GM12878 (cell line): Measurements from ENCODE around the gene MAPKAP1. TPM values are rescaled to one million over a fixed set of nuclear protein-coding genes. Genes with fewer than 3 reads are reported as not detected.

Experiments
- ATAC-seq: fragments of 200-7000 bp; cut with Tn5 transposase; 3 replicates; pipeline ENCODE4 v1.9.1; 2020; ENCODE audit warnings: mild to moderate bottlenecking, moderate library complexity
- BruUV-seq: library from RNA; stranded (reverse); fragments of 400-500 nt; replicated peaks from 2 replicates; lab custom pipeline; 2021; lab: Mats Ljungman, UMichigan
- CTCF ChIA-PET: fragments of 300-600 bp; sonication (Branson Sonifier 250); formaldehyde crosslinking; extraction: SDS; loops from one replicate; lab custom pipeline; 2021; ENCODE audit warnings: inconsistent platforms; lab: Yijun Ruan, JAX
- POLR2A ChIA-PET: fragments of 350-600 bp; formaldehyde crosslinking; extraction: SDS; loops from one replicate; lab custom pipeline; 2021; ENCODE audit warnings: inconsistent platforms; lab: Charles Lee
- RAD21 ChIA-PET: fragments of 300-600 bp; sonication (Branson Sonifier 250); formaldehyde crosslinking; loops from one replicate; lab custom pipeline; 2023; ENCODE audit warnings: antibody characterized with exemption; ENCODE audit not compliant: unreplicated experiment; lab: Charles Lee
- SMC1A ChIA-PET: fragments of 300-600 bp; sonication (Branson Sonifier 250); formaldehyde crosslinking; loops from one replicate; lab custom pipeline; 2023; ENCODE audit not compliant: unreplicated experiment, uncharacterized antibody; lab: Charles Lee
- DNase-seq: peaks from one replicate; pipeline ENCODE4 v3.0.0-alpha.2; 2011; ENCODE audit warnings: low read depth, low spot score
- FAIRE-seq: peaks from 3 replicates; lab custom pipeline; 2011; peaks lifted over from hg19 to GRCh38; lab: Jason Lieb, UNC
- H2AFZ ChIP-seq: 2 replicates; pipeline ENCODE4 v1.6.0; 2011; ENCODE audit warnings: low read depth, low read length, control low read depth; ENCODE audit not compliant: control insufficient read depth
- H3K27ac ChIP-seq: 2 replicates; pipeline ENCODE4 v1.5.1; 2011; ENCODE audit warnings: control low read depth; ENCODE audit not compliant: control insufficient read depth, insufficient read depth
- H3K27me3 ChIP-seq, 2 experiments: replicated peaks in 1 of 2; 2 replicates each; pipeline versions ENCODE4 v1.6.0 to v1.6.1; 2011; ENCODE audit warnings: low read length in 1 of 2; ENCODE audit not compliant: control insufficient read depth in 2 of 2, insufficient read depth in 2 of 2
- H3K36me3 ChIP-seq, 2 experiments: 2 replicates each; pipeline ENCODE4 v1.5.1; 2011; ENCODE audit warnings: low read length in 1 of 2; ENCODE audit not compliant: control insufficient read depth in 2 of 2, insufficient read depth in 2 of 2
- H3K4me1 ChIP-seq: 2 replicates; pipeline ENCODE4 v1.6.1; 2011; ENCODE audit warnings: mild to moderate bottlenecking, low read length, moderate library complexity, mixed read lengths; ENCODE audit not compliant: control insufficient read depth, insufficient read depth
- H3K4me2 ChIP-seq: 2 replicates; pipeline ENCODE4 v1.6.0; 2011; ENCODE audit warnings: control low read depth; ENCODE audit not compliant: control insufficient read depth, insufficient read depth
- H3K4me3 ChIP-seq: fragments of 200-600 bp; sonication (generic); 2 replicates; pipeline ENCODE4 v1.5.1; 2016
- H3K79me2 ChIP-seq: 2 replicates; pipeline ENCODE4 v1.6.0; 2011; ENCODE audit warnings: low read length; ENCODE audit not compliant: control insufficient read depth, insufficient read depth
- H3K9ac ChIP-seq: 2 replicates; pipeline ENCODE4 v1.8.0; 2011; ENCODE audit warnings: low read length, control low read depth, mixed read lengths; ENCODE audit not compliant: control insufficient read depth, insufficient read depth
- H3K9me3 ChIP-seq: replicated peaks from 3 replicates; pipeline ENCODE4 v1.5.1; 2011; ENCODE audit warnings: mild to moderate bottlenecking, low read length; ENCODE audit not compliant: control insufficient read depth, insufficient read depth
- H4K20me1 ChIP-seq: 2 replicates; pipeline ENCODE4 v1.6.0; 2011; ENCODE audit not compliant: control insufficient read depth, insufficient read depth
- ATF7 ChIP-seq: fragments of 450-650 bp; IDR thresholded peaks from 2 replicates; pipeline ENCODE4 v1.6.1; 2016; ENCODE audit warnings: low read depth, mild to moderate bottlenecking
- CHD4 ChIP-seq: fragments of 200-600 bp; sonication (generic); IDR thresholded peaks from 2 replicates; pipeline ENCODE4 v1.6.1; 2016; ENCODE audit warnings: mild to moderate bottlenecking
- HDAC2 ChIP-seq: fragments of 200-600 bp; sonication (generic); IDR thresholded peaks from 2 replicates; pipeline ENCODE4 v1.6.1; 2017
- NR2C2 ChIP-seq: IDR thresholded peaks from 2 replicates; pipeline ENCODE4 v1.6.1; 2011; ENCODE audit warnings: borderline replicate concordance, low read depth; ENCODE audit not compliant: control insufficient read depth, insufficient read length
- NRF1 ChIP-seq: conservative IDR thresholded peaks from 2 replicates; pipeline ENCODE4 v1.6.1; 2011; ENCODE audit warnings: mild to moderate bottlenecking, low read depth, low read length, improper control_type of control experiment
- RUNX3 ChIP-seq: IDR thresholded peaks from 2 replicates; pipeline ENCODE4 v1.6.1; 2012; ENCODE audit warnings: low read length, inconsistent platforms
- SMARCA5 ChIP-seq: fragments of 450-650 bp; IDR thresholded peaks from 2 replicates; pipeline ENCODE4 v1.6.1; 2017; ENCODE audit warnings: mild to moderate bottlenecking
- ZNF622 ChIP-seq: fragments of 450-650 bp; IDR thresholded peaks from 2 replicates; pipeline ENCODE4 v1.6.1; 2017; ENCODE audit warnings: mild to moderate bottlenecking, inconsistent platforms
- ZSCAN29 ChIP-seq: fragments of 450-650 bp; IDR thresholded peaks from 2 replicates; pipeline ENCODE4 v1.6.1; 2017; ENCODE audit warnings: mild to moderate bottlenecking, moderate library complexity
- WGBS: methylation state at CpG from one replicate; pipeline ENCODE4 v1.1.6; 2016; ENCODE audit warnings: low lambda C conversion rate; ENCODE audit not compliant: insufficient replicate concordance, insufficient coverage; ENCODE audit errors: missing lambda C conversion rate; 5-methylcytosine and 5-hydroxymethylcytosine counted together
- in situ Hi-C: fragments of 300-500 bp; cut with MboI; formaldehyde crosslinking; loops from 9 replicates; pipeline ENCODE4 v1.14.3; 2018; ENCODE audit warnings: mixed read lengths
- intact Hi-C: fragments of 100-400 bp; cut with micrococcal nuclease; formaldehyde crosslinking; loops from one replicate; pipeline ENCODE4 v1.14.2; 2022; ENCODE audit not compliant: unreplicated experiment
- polyA plus RNA-seq, 11 experiments: library from polyadenylated mRNA; depleted of rRNA in 4 of 11; unstranded in 6 of 11; stranded (reverse) in 5 of 11; fragments of >200 nt; fragmentation: Nextera tagmentation in 4 of 11; fragmentation: Illumina TruSeq in 1 of 11; extraction: Ambion mirVana in 4 of 11; extraction: Trizol in 1 of 11; gene quantifications; 1 replicate in 1 of 11; 2 replicates in 10 of 11; pipeline versions ENCODE4 v1.2.1 to v1.2.3, GENCODE V29; 2011 to 2016; ENCODE audit warnings: inconsistent platforms in 2 of 11, missing spikeins in 2 of 11, low read depth in 1 of 11
- total RNA-seq, 4 experiments: library from RNA; depleted of rRNA in 3 of 4; stranded (reverse); fragments of >200 nt in 3 of 4; fragmentation: Illumina TruSeq in 1 of 4; extraction: Trizol in 1 of 4; gene quantifications; 2 replicates each; pipeline versions ENCODE4 v1.2.1 to v1.2.3, GENCODE V29; 2013 to 2021
- TF ChIP-seq, protein P1 (sequence below): fragments of 450-650 bp; IDR thresholded peaks from 2 replicates; pipeline ENCODE4 v1.6.1; 2018; ENCODE audit warnings: borderline replicate concordance, mild to moderate bottlenecking; ENCODE audit not compliant: partially characterized antibody
- TF ChIP-seq, protein P2 (sequence below): IDR thresholded peaks from 2 replicates; pipeline ENCODE4 v1.6.1; 2012; ENCODE audit warnings: low read length, inconsistent platforms
- TF ChIP-seq, protein P3 (sequence below): IDR thresholded peaks from 2 replicates; pipeline ENCODE4 v1.6.1; 2011; ENCODE audit warnings: low read depth, mild to moderate bottlenecking, low read length, moderate library complexity, borderline replicate concordance; ENCODE audit errors: extremely low read depth
- TF ChIP-seq, protein P4 (sequence below): fragments of 450-650 bp; conservative IDR thresholded peaks from 2 replicates; pipeline ENCODE4 v1.6.1; 2017; ENCODE audit warnings: mild to moderate bottlenecking, moderate library complexity

Gene MAPKAP1
- total and polyA plus RNA-seq, 10 of the 15 experiments (the other 5 are each of a cell fraction or from before 2014, with no cell fraction given): 5.1 to 188 (median 105) TPM

DNA sequence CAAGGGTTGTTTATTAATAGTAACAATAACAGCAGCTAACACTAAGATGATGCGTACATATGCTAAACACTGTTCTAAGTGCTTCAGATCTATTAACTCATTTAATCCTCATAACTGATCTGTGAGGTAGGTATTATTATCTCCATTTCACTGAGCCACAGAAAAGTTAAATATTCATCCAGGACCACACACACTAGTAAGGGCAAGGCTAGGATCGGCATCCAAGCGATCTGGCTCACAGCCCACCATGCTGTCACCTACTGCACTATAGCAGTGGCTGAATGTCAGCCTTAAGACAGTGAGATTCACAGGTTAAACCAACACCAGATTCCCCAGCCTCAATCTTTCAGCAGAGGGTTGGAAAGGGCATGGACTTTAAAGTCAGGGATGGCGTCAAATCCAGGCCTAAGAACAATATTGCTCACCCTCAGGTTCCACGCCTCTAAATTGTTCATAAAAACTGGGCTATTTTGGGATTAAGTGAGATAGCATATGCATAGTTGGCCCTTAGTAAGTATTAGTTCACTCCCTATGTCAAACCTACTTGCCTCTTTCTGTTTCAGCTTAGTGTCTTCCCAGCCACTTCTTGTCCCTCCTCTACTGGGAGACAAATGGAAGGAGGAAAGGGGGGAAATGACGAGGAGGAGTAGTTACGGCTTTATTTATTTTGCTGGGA is 150.8 kb downstream of the MAPKAP1 start:
- ChIA-PET SMC1A (interaction anchor here (1.3 to 7.4 kb wide), 2 partner anchors 14 to 74 kb away, joined by 3 to 93 read pairs; no protein-coding TSS in a partner anchor), CTCF (interaction anchor here (3.4 kb wide), 1 partner anchor 75 kb away, joined by 60 read pairs; no protein-coding TSS in a partner anchor), RAD21 (interaction anchor here (1.5 kb wide), 1 partner anchor 24 kb away, joined by 4 read pairs; no protein-coding TSS in a partner anchor), POLR2A (interaction anchor here (0.5 kb wide), 1 partner anchor 332 kb away, joined by 3 read pairs; no protein-coding TSS in a partner anchor)
- TF ChIP-seq, protein P1, sequence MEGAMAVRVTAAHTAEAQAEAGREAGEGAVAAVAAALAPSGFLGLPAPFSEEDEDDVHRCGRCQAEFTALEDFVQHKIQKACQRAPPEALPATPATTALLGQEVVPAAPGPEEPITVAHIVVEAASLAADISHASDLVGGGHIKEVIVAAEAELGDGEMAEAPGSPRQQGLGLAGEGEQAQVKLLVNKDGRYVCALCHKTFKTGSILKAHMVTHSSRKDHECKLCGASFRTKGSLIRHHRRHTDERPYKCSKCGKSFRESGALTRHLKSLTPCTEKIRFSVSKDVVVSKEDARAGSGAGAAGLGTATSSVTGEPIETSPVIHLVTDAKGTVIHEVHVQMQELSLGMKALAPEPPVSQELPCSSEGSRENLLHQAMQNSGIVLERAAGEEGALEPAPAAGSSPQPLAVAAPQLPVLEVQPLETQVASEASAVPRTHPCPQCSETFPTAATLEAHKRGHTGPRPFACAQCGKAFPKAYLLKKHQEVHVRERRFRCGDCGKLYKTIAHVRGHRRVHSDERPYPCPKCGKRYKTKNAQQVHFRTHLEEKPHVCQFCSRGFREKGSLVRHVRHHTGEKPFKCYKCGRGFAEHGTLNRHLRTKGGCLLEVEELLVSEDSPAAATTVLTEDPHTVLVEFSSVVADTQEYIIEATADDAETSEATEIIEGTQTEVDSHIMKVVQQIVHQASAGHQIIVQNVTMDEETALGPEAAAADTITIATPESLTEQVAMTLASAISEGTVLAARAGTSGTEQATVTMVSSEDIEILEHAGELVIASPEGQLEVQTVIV: no peak
- no peak for TF ChIP-seq CHD4
- TF ChIP-seq, protein P2, sequence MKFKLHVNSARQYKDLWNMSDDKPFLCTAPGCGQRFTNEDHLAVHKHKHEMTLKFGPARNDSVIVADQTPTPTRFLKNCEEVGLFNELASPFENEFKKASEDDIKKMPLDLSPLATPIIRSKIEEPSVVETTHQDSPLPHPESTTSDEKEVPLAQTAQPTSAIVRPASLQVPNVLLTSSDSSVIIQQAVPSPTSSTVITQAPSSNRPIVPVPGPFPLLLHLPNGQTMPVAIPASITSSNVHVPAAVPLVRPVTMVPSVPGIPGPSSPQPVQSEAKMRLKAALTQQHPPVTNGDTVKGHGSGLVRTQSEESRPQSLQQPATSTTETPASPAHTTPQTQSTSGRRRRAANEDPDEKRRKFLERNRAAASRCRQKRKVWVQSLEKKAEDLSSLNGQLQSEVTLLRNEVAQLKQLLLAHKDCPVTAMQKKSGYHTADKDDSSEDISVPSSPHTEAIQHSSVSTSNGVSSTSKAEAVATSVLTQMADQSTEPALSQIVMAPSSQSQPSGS: no peak
- no peak for TF ChIP-seq ATF7
- TF ChIP-seq, protein P3, sequence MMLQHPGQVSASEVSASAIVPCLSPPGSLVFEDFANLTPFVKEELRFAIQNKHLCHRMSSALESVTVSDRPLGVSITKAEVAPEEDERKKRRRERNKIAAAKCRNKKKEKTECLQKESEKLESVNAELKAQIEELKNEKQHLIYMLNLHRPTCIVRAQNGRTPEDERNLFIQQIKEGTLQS: no peak
- no peak for TF ChIP-seq RUNX3
- TF ChIP-seq SMARCA5: no peak
- no peak for TF ChIP-seq NRF1
- no peak for TF ChIP-seq HDAC2
- no peak for TF ChIP-seq ZSCAN29
- TF ChIP-seq ZNF622: no peak
- no peak for TF ChIP-seq NR2C2
- TF ChIP-seq, protein P4, sequence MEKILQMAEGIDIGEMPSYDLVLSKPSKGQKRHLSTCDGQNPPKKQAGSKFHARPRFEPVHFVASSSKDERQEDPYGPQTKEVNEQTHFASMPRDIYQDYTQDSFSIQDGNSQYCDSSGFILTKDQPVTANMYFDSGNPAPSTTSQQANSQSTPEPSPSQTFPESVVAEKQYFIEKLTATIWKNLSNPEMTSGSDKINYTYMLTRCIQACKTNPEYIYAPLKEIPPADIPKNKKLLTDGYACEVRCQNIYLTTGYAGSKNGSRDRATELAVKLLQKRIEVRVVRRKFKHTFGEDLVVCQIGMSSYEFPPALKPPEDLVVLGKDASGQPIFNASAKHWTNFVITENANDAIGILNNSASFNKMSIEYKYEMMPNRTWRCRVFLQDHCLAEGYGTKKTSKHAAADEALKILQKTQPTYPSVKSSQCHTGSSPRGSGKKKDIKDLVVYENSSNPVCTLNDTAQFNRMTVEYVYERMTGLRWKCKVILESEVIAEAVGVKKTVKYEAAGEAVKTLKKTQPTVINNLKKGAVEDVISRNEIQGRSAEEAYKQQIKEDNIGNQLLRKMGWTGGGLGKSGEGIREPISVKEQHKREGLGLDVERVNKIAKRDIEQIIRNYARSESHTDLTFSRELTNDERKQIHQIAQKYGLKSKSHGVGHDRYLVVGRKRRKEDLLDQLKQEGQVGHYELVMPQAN: no peak
- no peak overlapping the region for H3K27ac ChIP-seq
- H3K36me3 ChIP-seq: peaks cover 6 to 24% of the 10 kb centered on the region in 2 experiments; a peak in 3 of 4 replicates
- peaks cover 17% of the 10 kb centered on the region for H3K4me1 ChIP-seq
- no peaks in the 10 kb centered on the region for H4K20me1 ChIP-seq
- no TSS peak for BruUV-seq
- no peaks in the 10 kb centered on the region for H3K27me3 ChIP-seq
- FAIRE-seq (no peak), ATAC-seq (no peak), DNase-seq (no peak)
- H3K4me2 ChIP-seq: no peak overlapping the region
- no peak overlapping the region for H2AFZ ChIP-seq
- peaks cover 9% of the 10 kb centered on the region for H3K79me2 ChIP-seq
- 97% methylated on average over 7 of the region's 7 CpGs for WGBS
- H3K9ac ChIP-seq: no peak overlapping the region
- in situ Hi-C loops (loop anchor here (5.0 to 10.0 kb wide), 2 partner anchors 76 to 669 kb away; no protein-coding TSS in a partner anchor), intact Hi-C loops (loop anchor here (5.0 kb wide), 1 partner anchor 191 kb away; the partner anchor contains the start of gene PBX3)
- H3K9me3 ChIP-seq: no peaks in the 10 kb centered on the region
- no peak overlapping the region for H3K4me3 ChIP-seq
